H9 (cell line): ENCODE results near the gene IL18R1. TPM values are rescaled to one million over a fixed set of nuclear protein-coding genes. Genes with fewer than 3 reads are reported as not detected.

Source experiments
- DNase-seq: peaks from one replicate; pipeline ENCODE4 v3.0.0-alpha.2; 2017
- H2AFZ ChIP-seq: one replicate; pipeline ENCODE4 v1.6.1; 2013; ENCODE audit warnings: mild to moderate bottlenecking, low read length, control low read depth, moderate library complexity
- H2AK5ac ChIP-seq: 2 replicates; pipeline ENCODE4 v1.6.1; 2013; ENCODE audit warnings: low read length, control low read depth, mixed read lengths; ENCODE audit not compliant: insufficient read length
- H2BK120ac ChIP-seq: one replicate; pipeline ENCODE4 v1.6.1; 2013; ENCODE audit warnings: low read depth, mild to moderate bottlenecking, low read length, control low read depth, inconsistent platforms; ENCODE audit not compliant: poor library complexity, severe bottlenecking
- H2BK12ac ChIP-seq: 2 replicates; pipeline ENCODE4 v1.6.1; 2013; ENCODE audit warnings: low read length, control low read depth, mixed read lengths, low read depth; ENCODE audit not compliant: insufficient read length
- H2BK15ac ChIP-seq: 2 replicates; pipeline ENCODE4 v1.6.1; 2013; ENCODE audit warnings: low read depth, low read length, control low read depth
- H2BK20ac ChIP-seq: one replicate; pipeline ENCODE4 v1.6.1; 2013; ENCODE audit warnings: low read depth, mild to moderate bottlenecking, low read length, control low read depth, inconsistent platforms; ENCODE audit not compliant: poor library complexity, severe bottlenecking
- H2BK5ac ChIP-seq: 2 replicates; pipeline ENCODE4 v1.6.1; 2013; ENCODE audit warnings: low read length, control low read depth, mixed read lengths; ENCODE audit not compliant: insufficient read length
- H3K14ac ChIP-seq: 2 replicates; pipeline ENCODE4 v1.6.1; 2013; ENCODE audit warnings: low read length, control low read depth; ENCODE audit not compliant: insufficient read depth
- H3K18ac ChIP-seq: 2 replicates; pipeline ENCODE4 v1.6.1; 2013; ENCODE audit warnings: low read depth, mild to moderate bottlenecking, mixed read lengths, low read length, control low read depth; ENCODE audit not compliant: insufficient read length
- H3K23ac ChIP-seq: 2 replicates; pipeline ENCODE4 v1.6.1; 2013; ENCODE audit warnings: low read length, control low read depth, mixed read lengths, low read depth; ENCODE audit not compliant: insufficient read length
- H3K23me2 ChIP-seq: 2 replicates; pipeline ENCODE4 v1.6.1; 2013; ENCODE audit warnings: low read depth, mild to moderate bottlenecking, mixed read lengths, low read length, control low read depth; ENCODE audit not compliant: insufficient read length, poor library complexity, severe bottlenecking
- H3K27ac ChIP-seq: 2 replicates; pipeline ENCODE4 v1.5.1; 2013; ENCODE audit warnings: low read length, control low read depth, mixed read lengths, low read depth; ENCODE audit not compliant: insufficient read length
- H3K27me3 ChIP-seq: 2 replicates; pipeline ENCODE4 v1.6.1; 2013; ENCODE audit warnings: low read length, control low read depth, inconsistent platforms; ENCODE audit not compliant: insufficient read depth
- H3K4ac ChIP-seq: 2 replicates; pipeline ENCODE4 v1.6.1; 2013; ENCODE audit warnings: low read depth, mild to moderate bottlenecking, control low read depth, inconsistent platforms, low read length, moderate library complexity
- H3K4me1 ChIP-seq: 2 replicates; pipeline ENCODE4 v1.6.1; 2013; ENCODE audit warnings: low read length, control low read depth, inconsistent platforms; ENCODE audit not compliant: insufficient read depth
- H3K4me2 ChIP-seq: 2 replicates; pipeline ENCODE4 v1.6.1; 2013; ENCODE audit warnings: low read length, control low read depth, mixed read lengths; ENCODE audit not compliant: insufficient read length, insufficient read depth
- H3K56ac ChIP-seq: 2 replicates; pipeline ENCODE4 v1.6.1; 2013; ENCODE audit warnings: low read depth, mild to moderate bottlenecking, mixed read lengths, low read length, control low read depth; ENCODE audit not compliant: insufficient read length
- H3K79me1 ChIP-seq: 2 replicates; pipeline ENCODE4 v1.6.1; 2013; ENCODE audit warnings: low read depth, mild to moderate bottlenecking, moderate library complexity, low read length, control low read depth, inconsistent platforms; ENCODE audit not compliant: insufficient read depth, poor library complexity, severe bottlenecking
- H3K79me2 ChIP-seq: 2 replicates; pipeline ENCODE4 v1.6.1; 2013; ENCODE audit warnings: low read length, control low read depth, inconsistent platforms; ENCODE audit not compliant: insufficient read depth
- H3K9ac ChIP-seq: 2 replicates; pipeline ENCODE4 v1.6.1; 2013; ENCODE audit warnings: low read length, control low read depth, mixed read lengths; ENCODE audit not compliant: insufficient read length; ENCODE audit errors: extremely low read depth
- H3K9me3 ChIP-seq: one replicate; pipeline ENCODE4 v1.6.1; 2013; ENCODE audit warnings: low read depth, low read length, inconsistent platforms; ENCODE audit not compliant: control insufficient read depth
- H3T11ph ChIP-seq: one replicate; pipeline ENCODE4 v1.6.1; 2013; ENCODE audit warnings: mild to moderate bottlenecking, low read length, control low read depth, inconsistent platforms
- H4K20me1 ChIP-seq: one replicate; pipeline ENCODE4 v1.6.1; 2013; ENCODE audit not compliant: control insufficient read depth, insufficient read length, insufficient read depth
- H4K5ac ChIP-seq: 2 replicates; pipeline ENCODE4 v1.6.1; 2013; ENCODE audit warnings: low read depth, mild to moderate bottlenecking, mixed read lengths, low read length, control low read depth; ENCODE audit not compliant: insufficient read length
- H4K8ac ChIP-seq: replicated peaks from 2 replicates; pipeline ENCODE4 v1.6.1; 2013; ENCODE audit warnings: low read length, control low read depth, mixed read lengths, low read depth; ENCODE audit not compliant: insufficient read length
- H4K91ac ChIP-seq: 2 replicates; pipeline ENCODE4 v1.6.1; 2013; ENCODE audit warnings: low read depth, mild to moderate bottlenecking, moderate library complexity, mixed read lengths, low read length, control low read depth; ENCODE audit not compliant: insufficient read length
- H3K27ac Mint-ChIP-seq, 3 experiments: 2 replicates in 2 of 3; 3 replicates in 1 of 3; pipeline ENCODE4 v1.8.0; 2020 to 2021; ENCODE audit warnings: mixed read lengths in 3 of 3, mild to moderate bottlenecking in 1 of 3, moderate library complexity in 1 of 3
- H3K27me3 Mint-ChIP-seq: 2 replicates; pipeline ENCODE4 v1.8.0; 2021; ENCODE audit warnings: low read depth, mild to moderate bottlenecking, moderate library complexity, mixed read lengths
- H3K36me3 Mint-ChIP-seq, 3 experiments: 2 replicates in 2 of 3; 3 replicates in 1 of 3; pipeline ENCODE4 v1.8.0; 2020 to 2021; ENCODE audit warnings: low read depth in 3 of 3, mixed read lengths in 3 of 3; ENCODE audit not compliant: insufficient read depth in 1 of 3
- H3K4me1 Mint-ChIP-seq, 2 experiments: 2 replicates each; pipeline ENCODE4 v1.8.0; 2020; ENCODE audit warnings: mixed read lengths in 2 of 2
- H3K4me3 Mint-ChIP-seq, 2 experiments: 2 replicates in 1 of 2; 3 replicates in 1 of 2; pipeline ENCODE4 v1.8.0; 2020 to 2021; ENCODE audit warnings: mild to moderate bottlenecking in 2 of 2, mixed read lengths in 2 of 2, moderate library complexity in 1 of 2
- H3K9me3 Mint-ChIP-seq, 2 experiments: 2 replicates in 1 of 2; 3 replicates in 1 of 2; pipeline ENCODE4 v1.8.0; 2020; ENCODE audit warnings: mild to moderate bottlenecking in 2 of 2, mixed read lengths in 2 of 2, moderate library complexity in 1 of 2
- WGBS: extraction: QIAGEN DNeasy Blood & Tissue Kit; methylation state at CpG from one replicate; pipeline ENCODE4 v1.1.7; 2013; ENCODE audit warnings: missing lambda C conversion rate, low lambda C conversion rate, mixed read lengths; ENCODE audit not compliant: insufficient read length; ENCODE audit errors: extremely low coverage; 5-methylcytosine and 5-hydroxymethylcytosine counted together
- total RNA-seq: library from RNA; stranded (reverse); gene quantifications from 2 replicates; pipeline ENCODE4 v1.2.1, GENCODE V29; 2021
- TF ChIP-seq, protein P1 (sequence below): fragments of 200-600 bp; sonication (generic); conservative IDR thresholded peaks from 3 replicates; pipeline ENCODE4 v1.8.0; 2021; ENCODE audit warnings: antibody characterized with exemption, mild to moderate bottlenecking

IL18R1 gene
- total RNA-seq, 1 experiment from 2014 or later, result not detected

- TF ChIP-seq, protein P1, sequence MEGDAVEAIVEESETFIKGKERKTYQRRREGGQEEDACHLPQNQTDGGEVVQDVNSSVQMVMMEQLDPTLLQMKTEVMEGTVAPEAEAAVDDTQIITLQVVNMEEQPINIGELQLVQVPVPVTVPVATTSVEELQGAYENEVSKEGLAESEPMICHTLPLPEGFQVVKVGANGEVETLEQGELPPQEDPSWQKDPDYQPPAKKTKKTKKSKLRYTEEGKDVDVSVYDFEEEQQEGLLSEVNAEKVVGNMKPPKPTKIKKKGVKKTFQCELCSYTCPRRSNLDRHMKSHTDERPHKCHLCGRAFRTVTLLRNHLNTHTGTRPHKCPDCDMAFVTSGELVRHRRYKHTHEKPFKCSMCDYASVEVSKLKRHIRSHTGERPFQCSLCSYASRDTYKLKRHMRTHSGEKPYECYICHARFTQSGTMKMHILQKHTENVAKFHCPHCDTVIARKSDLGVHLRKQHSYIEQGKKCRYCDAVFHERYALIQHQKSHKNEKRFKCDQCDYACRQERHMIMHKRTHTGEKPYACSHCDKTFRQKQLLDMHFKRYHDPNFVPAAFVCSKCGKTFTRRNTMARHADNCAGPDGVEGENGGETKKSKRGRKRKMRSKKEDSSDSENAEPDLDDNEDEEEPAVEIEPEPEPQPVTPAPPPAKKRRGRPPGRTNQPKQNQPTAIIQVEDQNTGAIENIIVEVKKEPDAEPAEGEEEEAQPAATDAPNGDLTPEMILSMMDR, result no peak
- peaks cover 2% of the 10 kb centered on the region; the same call in 1 of the 2 replicates for H3K27me3 Mint-ChIP-seq
- Histone ChIP-seq H3K27ac (no peak overlapping the region), H4K91ac (no peak overlapping the region), H3K56ac (peak overlapping the region; percentile 22), H2BK15ac (no peak overlapping the region), H4K8ac (peak overlapping the region; percentile 53), H3K27me3 (no peaks in the 10 kb centered on the region), H2BK12ac (no peak overlapping the region), H3K4me1 (no peaks in the 10 kb centered on the region), H2AFZ (no peak overlapping the region), H3K4ac (no peak overlapping the region), H3K79me2 (no peaks in the 10 kb centered on the region), H3K23me2 (no peaks in the 10 kb centered on the region), H3K18ac (no peak overlapping the region), H2BK20ac (no peak overlapping the region), H3K4me2 (no peak overlapping the region), H2BK5ac (no peak overlapping the region), H3K9ac (no peak overlapping the region), H3K79me1 (no peaks in the 10 kb centered on the region), H4K5ac (no peak overlapping the region), H2BK120ac (no peak overlapping the region), H3K14ac (no peak overlapping the region), H3K9me3 (no peaks in the 10 kb centered on the region), H2AK5ac (no peak overlapping the region), H4K20me1 (no peaks in the 10 kb centered on the region), H3K23ac (no peak overlapping the region), H3T11ph (no peak overlapping the region)
- no peak for DNase-seq
- no CpG with 5 or more reads among the region's 8 CpGs for WGBS
- H3K27ac Mint-ChIP-seq, result no peak overlapping the region
- H3K4me1 Mint-ChIP-seq, result no peaks in the 10 kb centered on the region
- H3K4me3 Mint-ChIP-seq, result no peak overlapping the region
- H3K36me3 Mint-ChIP-seq, result 0 out of 7 replicates have a peak, but pooled peaks cover 0 to 2% (median 0%) of the 10 kb centered on the region in 3 experiments
- H3K9me3 Mint-ChIP-seq, result peaks cover 0 to 6% of the 10 kb centered on the region in 2 experiments; a peak in 4 of 5 replicates
Measured at GRCh38 chr2:102313471-102313870, 42.1 kb upstream of the IL18R1 start.
